H9 (cell line): ENCODE results near the gene TBC1D9. TPM values are rescaled to one million over a fixed set of nuclear protein-coding genes. Genes with fewer than 3 reads are reported as not detected.

ENCODE experiments used
- DNase-seq: peaks from one replicate; pipeline ENCODE4 v3.0.0-alpha.2; 2017
- H2AFZ ChIP-seq: one replicate; pipeline ENCODE4 v1.6.1; 2013; ENCODE audit warnings: mild to moderate bottlenecking, low read length, control low read depth, moderate library complexity
- H2AK5ac ChIP-seq: 2 replicates; pipeline ENCODE4 v1.6.1; 2013; ENCODE audit warnings: low read length, control low read depth, mixed read lengths; ENCODE audit not compliant: insufficient read length
- H2BK120ac ChIP-seq: one replicate; pipeline ENCODE4 v1.6.1; 2013; ENCODE audit warnings: low read depth, mild to moderate bottlenecking, low read length, control low read depth, inconsistent platforms; ENCODE audit not compliant: poor library complexity, severe bottlenecking
- H2BK12ac ChIP-seq: 2 replicates; pipeline ENCODE4 v1.6.1; 2013; ENCODE audit warnings: low read length, control low read depth, mixed read lengths, low read depth; ENCODE audit not compliant: insufficient read length
- H2BK15ac ChIP-seq: 2 replicates; pipeline ENCODE4 v1.6.1; 2013; ENCODE audit warnings: low read depth, low read length, control low read depth
- H2BK20ac ChIP-seq: one replicate; pipeline ENCODE4 v1.6.1; 2013; ENCODE audit warnings: low read depth, mild to moderate bottlenecking, low read length, control low read depth, inconsistent platforms; ENCODE audit not compliant: poor library complexity, severe bottlenecking
- H2BK5ac ChIP-seq: 2 replicates; pipeline ENCODE4 v1.6.1; 2013; ENCODE audit warnings: low read length, control low read depth, mixed read lengths; ENCODE audit not compliant: insufficient read length
- H3K14ac ChIP-seq: 2 replicates; pipeline ENCODE4 v1.6.1; 2013; ENCODE audit warnings: low read length, control low read depth; ENCODE audit not compliant: insufficient read depth
- H3K18ac ChIP-seq: 2 replicates; pipeline ENCODE4 v1.6.1; 2013; ENCODE audit warnings: low read depth, mild to moderate bottlenecking, mixed read lengths, low read length, control low read depth; ENCODE audit not compliant: insufficient read length
- H3K23ac ChIP-seq: 2 replicates; pipeline ENCODE4 v1.6.1; 2013; ENCODE audit warnings: low read length, control low read depth, mixed read lengths, low read depth; ENCODE audit not compliant: insufficient read length
- H3K23me2 ChIP-seq: 2 replicates; pipeline ENCODE4 v1.6.1; 2013; ENCODE audit warnings: low read depth, mild to moderate bottlenecking, mixed read lengths, low read length, control low read depth; ENCODE audit not compliant: insufficient read length, poor library complexity, severe bottlenecking
- H3K27ac ChIP-seq: 2 replicates; pipeline ENCODE4 v1.5.1; 2013; ENCODE audit warnings: low read length, control low read depth, mixed read lengths, low read depth; ENCODE audit not compliant: insufficient read length
- H3K27me3 ChIP-seq: 2 replicates; pipeline ENCODE4 v1.6.1; 2013; ENCODE audit warnings: low read length, control low read depth, inconsistent platforms; ENCODE audit not compliant: insufficient read depth
- H3K4ac ChIP-seq: 2 replicates; pipeline ENCODE4 v1.6.1; 2013; ENCODE audit warnings: low read depth, mild to moderate bottlenecking, control low read depth, inconsistent platforms, low read length, moderate library complexity
- H3K4me1 ChIP-seq: 2 replicates; pipeline ENCODE4 v1.6.1; 2013; ENCODE audit warnings: low read length, control low read depth, inconsistent platforms; ENCODE audit not compliant: insufficient read depth
- H3K4me2 ChIP-seq: 2 replicates; pipeline ENCODE4 v1.6.1; 2013; ENCODE audit warnings: low read length, control low read depth, mixed read lengths; ENCODE audit not compliant: insufficient read length, insufficient read depth
- H3K56ac ChIP-seq: 2 replicates; pipeline ENCODE4 v1.6.1; 2013; ENCODE audit warnings: low read depth, mild to moderate bottlenecking, mixed read lengths, low read length, control low read depth; ENCODE audit not compliant: insufficient read length
- H3K79me1 ChIP-seq: 2 replicates; pipeline ENCODE4 v1.6.1; 2013; ENCODE audit warnings: low read depth, mild to moderate bottlenecking, moderate library complexity, low read length, control low read depth, inconsistent platforms; ENCODE audit not compliant: insufficient read depth, poor library complexity, severe bottlenecking
- H3K79me2 ChIP-seq: 2 replicates; pipeline ENCODE4 v1.6.1; 2013; ENCODE audit warnings: low read length, control low read depth, inconsistent platforms; ENCODE audit not compliant: insufficient read depth
- H3K9ac ChIP-seq: 2 replicates; pipeline ENCODE4 v1.6.1; 2013; ENCODE audit warnings: low read length, control low read depth, mixed read lengths; ENCODE audit not compliant: insufficient read length; ENCODE audit errors: extremely low read depth
- H3K9me3 ChIP-seq: one replicate; pipeline ENCODE4 v1.6.1; 2013; ENCODE audit warnings: low read depth, low read length, inconsistent platforms; ENCODE audit not compliant: control insufficient read depth
- H3T11ph ChIP-seq: one replicate; pipeline ENCODE4 v1.6.1; 2013; ENCODE audit warnings: mild to moderate bottlenecking, low read length, control low read depth, inconsistent platforms
- H4K20me1 ChIP-seq: one replicate; pipeline ENCODE4 v1.6.1; 2013; ENCODE audit not compliant: control insufficient read depth, insufficient read length, insufficient read depth
- H4K5ac ChIP-seq: 2 replicates; pipeline ENCODE4 v1.6.1; 2013; ENCODE audit warnings: low read depth, mild to moderate bottlenecking, mixed read lengths, low read length, control low read depth; ENCODE audit not compliant: insufficient read length
- H4K8ac ChIP-seq: replicated peaks from 2 replicates; pipeline ENCODE4 v1.6.1; 2013; ENCODE audit warnings: low read length, control low read depth, mixed read lengths, low read depth; ENCODE audit not compliant: insufficient read length
- H4K91ac ChIP-seq: 2 replicates; pipeline ENCODE4 v1.6.1; 2013; ENCODE audit warnings: low read depth, mild to moderate bottlenecking, moderate library complexity, mixed read lengths, low read length, control low read depth; ENCODE audit not compliant: insufficient read length
- H3K27ac Mint-ChIP-seq, 3 experiments: 2 replicates in 2 of 3; 3 replicates in 1 of 3; pipeline ENCODE4 v1.8.0; 2020 to 2021; ENCODE audit warnings: mixed read lengths in 3 of 3, mild to moderate bottlenecking in 1 of 3, moderate library complexity in 1 of 3
- H3K27me3 Mint-ChIP-seq: 2 replicates; pipeline ENCODE4 v1.8.0; 2021; ENCODE audit warnings: low read depth, mild to moderate bottlenecking, moderate library complexity, mixed read lengths
- H3K36me3 Mint-ChIP-seq, 3 experiments: 2 replicates in 2 of 3; 3 replicates in 1 of 3; pipeline ENCODE4 v1.8.0; 2020 to 2021; ENCODE audit warnings: low read depth in 3 of 3, mixed read lengths in 3 of 3; ENCODE audit not compliant: insufficient read depth in 1 of 3
- H3K4me1 Mint-ChIP-seq, 2 experiments: 2 replicates each; pipeline ENCODE4 v1.8.0; 2020; ENCODE audit warnings: mixed read lengths in 2 of 2
- H3K4me3 Mint-ChIP-seq, 2 experiments: 2 replicates in 1 of 2; 3 replicates in 1 of 2; pipeline ENCODE4 v1.8.0; 2020 to 2021; ENCODE audit warnings: mild to moderate bottlenecking in 2 of 2, mixed read lengths in 2 of 2, moderate library complexity in 1 of 2
- H3K9me3 Mint-ChIP-seq, 2 experiments: 2 replicates in 1 of 2; 3 replicates in 1 of 2; pipeline ENCODE4 v1.8.0; 2020; ENCODE audit warnings: mild to moderate bottlenecking in 2 of 2, mixed read lengths in 2 of 2, moderate library complexity in 1 of 2
- WGBS: extraction: QIAGEN DNeasy Blood & Tissue Kit; methylation state at CpG from one replicate; pipeline ENCODE4 v1.1.7; 2013; ENCODE audit warnings: missing lambda C conversion rate, low lambda C conversion rate, mixed read lengths; ENCODE audit not compliant: insufficient read length; ENCODE audit errors: extremely low coverage; 5-methylcytosine and 5-hydroxymethylcytosine counted together
- total RNA-seq: library from RNA; stranded (reverse); gene quantifications from 2 replicates; pipeline ENCODE4 v1.2.1, GENCODE V29; 2021
- TF ChIP-seq, protein P1 (sequence below): fragments of 200-600 bp; sonication (generic); conservative IDR thresholded peaks from 3 replicates; pipeline ENCODE4 v1.8.0; 2021; ENCODE audit warnings: antibody characterized with exemption, mild to moderate bottlenecking

The TBC1D9 gene
- total RNA-seq, 1 experiment from 2014 or later: 0.63 TPM

DNA sequence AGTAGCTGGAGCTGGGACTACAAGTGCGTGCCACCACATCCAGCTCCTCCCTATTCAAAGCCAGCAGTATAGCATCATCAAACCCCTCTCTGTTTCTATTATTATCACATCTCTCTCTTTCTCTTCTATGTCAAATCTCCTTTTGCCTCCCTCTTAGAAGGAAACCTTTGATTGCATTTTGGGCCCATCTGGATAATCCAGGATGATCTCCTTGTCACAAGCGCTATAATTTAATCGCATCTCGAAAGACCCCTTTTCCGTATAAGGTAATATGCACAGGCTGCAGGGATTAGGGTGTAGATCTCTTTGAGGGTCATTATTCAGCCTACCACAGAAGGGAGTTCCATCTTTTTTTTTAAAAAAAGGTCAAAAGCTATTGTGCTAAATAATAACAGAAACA is 46.4 kb upstream of the TBC1D9 start:
- no peak overlapping the region for H2BK120ac ChIP-seq
- no peak overlapping the region for H3K23ac ChIP-seq
- peaks cover 6% of the 10 kb centered on the region; the same call in 1 of the 2 replicates for H3K27me3 Mint-ChIP-seq
- no peak overlapping the region for H3K27ac ChIP-seq
- H3K18ac ChIP-seq: no peak overlapping the region
- H2BK15ac ChIP-seq: no peak overlapping the region
- H2BK12ac ChIP-seq: no peak overlapping the region
- no peaks in the 10 kb centered on the region for H3K9me3 ChIP-seq
- H3K4me1 ChIP-seq: no peaks in the 10 kb centered on the region
- H3K23me2 ChIP-seq: no peaks in the 10 kb centered on the region
- no peak overlapping the region for H2BK20ac ChIP-seq
- no peak overlapping the region for H3K4me3 Mint-ChIP-seq
- H3K79me1 ChIP-seq: no peaks in the 10 kb centered on the region
- no peak overlapping the region for H2AFZ ChIP-seq
- no peak overlapping the region for H3K9ac ChIP-seq
- no peak overlapping the region for H3K56ac ChIP-seq
- H4K8ac ChIP-seq: no peak overlapping the region
- H3K27me3 ChIP-seq: no peaks in the 10 kb centered on the region
- TF ChIP-seq, protein P1, sequence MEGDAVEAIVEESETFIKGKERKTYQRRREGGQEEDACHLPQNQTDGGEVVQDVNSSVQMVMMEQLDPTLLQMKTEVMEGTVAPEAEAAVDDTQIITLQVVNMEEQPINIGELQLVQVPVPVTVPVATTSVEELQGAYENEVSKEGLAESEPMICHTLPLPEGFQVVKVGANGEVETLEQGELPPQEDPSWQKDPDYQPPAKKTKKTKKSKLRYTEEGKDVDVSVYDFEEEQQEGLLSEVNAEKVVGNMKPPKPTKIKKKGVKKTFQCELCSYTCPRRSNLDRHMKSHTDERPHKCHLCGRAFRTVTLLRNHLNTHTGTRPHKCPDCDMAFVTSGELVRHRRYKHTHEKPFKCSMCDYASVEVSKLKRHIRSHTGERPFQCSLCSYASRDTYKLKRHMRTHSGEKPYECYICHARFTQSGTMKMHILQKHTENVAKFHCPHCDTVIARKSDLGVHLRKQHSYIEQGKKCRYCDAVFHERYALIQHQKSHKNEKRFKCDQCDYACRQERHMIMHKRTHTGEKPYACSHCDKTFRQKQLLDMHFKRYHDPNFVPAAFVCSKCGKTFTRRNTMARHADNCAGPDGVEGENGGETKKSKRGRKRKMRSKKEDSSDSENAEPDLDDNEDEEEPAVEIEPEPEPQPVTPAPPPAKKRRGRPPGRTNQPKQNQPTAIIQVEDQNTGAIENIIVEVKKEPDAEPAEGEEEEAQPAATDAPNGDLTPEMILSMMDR: no peak
- no peak overlapping the region for H3K4ac ChIP-seq
- H3K79me2 ChIP-seq: no peaks in the 10 kb centered on the region; the same call in 1 of the 2 replicates
- H3K27ac Mint-ChIP-seq: no peak overlapping the region
- H3T11ph ChIP-seq: no peak overlapping the region
- H3K4me2 ChIP-seq: no peak overlapping the region
- H2BK5ac ChIP-seq: no peak overlapping the region
- no peaks in the 10 kb centered on the region for H4K20me1 ChIP-seq
- H3K4me1 Mint-ChIP-seq: peaks cover 0 to 4% of the 10 kb centered on the region in 2 experiments; a peak in 2 of 4 replicates
- no peak overlapping the region for H3K14ac ChIP-seq
- no peak for DNase-seq
- WGBS: no CpG with 5 or more reads among the region's 5 CpGs
- H4K5ac ChIP-seq: no peak overlapping the region
- no peaks in the 10 kb centered on the region for H3K9me3 Mint-ChIP-seq
- no peaks in the 10 kb centered on the region for H3K36me3 Mint-ChIP-seq
- H4K91ac ChIP-seq: no peak overlapping the region
- no peak overlapping the region for H2AK5ac ChIP-seq
